ENCODE data around the gene ZXDC. TPM values are rescaled to one million over a fixed set of nuclear protein-coding genes. Genes with fewer than 3 reads are reported as not detected.

Gene ZXDC
- total and polyA plus RNA-seq, 9 of the 15 experiments (the other 6 are each of a cell fraction or from before 2014, with no cell fraction given), result 0.59 to 13.4 (median 7.3) TPM

- TF ChIP-seq BCLAF1 (IDR thresholded peaks at IDR 0.05; ENCODE audit: borderline replicate concordance in 1 of 2, control insufficient read depth in 1 of 2, low read depth in 2 of 2, low read length in 1 of 2) (no peak), EZH2 (IDR thresholded peaks at IDR 0.05; ENCODE audit: borderline replicate concordance, low read depth, low read length) (no peak), HCFC1 (IDR thresholded peaks at IDR 0.05; ENCODE audit: low read depth, low read length) (no peak; the same call in 1 of the 2 replicates), THRA (IDR thresholded peaks at IDR 0.05) (no peak), ZNF76 (CRISPR knock-in tag; IDR thresholded peaks at IDR 0.05; ENCODE audit: borderline replicate concordance) (no peak), GATAD2B (IDR thresholded peaks at IDR 0.05; ENCODE audit: borderline replicate concordance) (no peak), CBX5 (IDR thresholded peaks at IDR 0.05; ENCODE audit: borderline replicate concordance, low read depth) (no peak), HMG20A (CRISPR knock-in tag; conservative IDR thresholded peaks at IDR 0.05) (no peak), MYNN (IDR thresholded peaks at IDR 0.05) (no peak), MYNN (CRISPR knock-in tag; IDR thresholded peaks at IDR 0.05) (no peak), DEAF1 (CRISPR knock-in tag; IDR thresholded peaks at IDR 0.05) (no peak), CHAMP1 (IDR thresholded peaks at IDR 0.05) (no peak), TGIF2 (CRISPR knock-in tag; IDR thresholded peaks at IDR 0.05) (no peak), ZNF639 (CRISPR knock-in tag; conservative IDR thresholded peaks at IDR 0.05 in 1 of 2, IDR thresholded peaks at IDR 0.05 in 1 of 2) (peak in 1 of 2 experiments; percentile 89; a peak in 2 of 4 replicates), THRB (CRISPR knock-in tag; conservative IDR thresholded peaks at IDR 0.05) (no peak)
These were observed at the start of gene ZXDC (continued) for GRCh38 chr3:126475413-126476114.
